SJSA1 (cell line): Measurements from ENCODE around the gene COA6. TPM values are rescaled to one million over a fixed set of nuclear protein-coding genes. Genes with fewer than 3 reads are reported as not detected.

ENCODE experiments used
- DNase-seq, 2 experiments: peaks; one replicate each; pipeline ENCODE4 v3.0.0-alpha.2; 2015 to 2020; ENCODE audit warnings: low spot score in 2 of 2, low read depth in 1 of 2
- H3K27ac ChIP-seq: fragments of 250-450 bp; sonication (Bioruptor Pico); 2 replicates; pipeline ENCODE4 v1.5.1; 2020; ENCODE audit warnings: mild to moderate bottlenecking, moderate library complexity
- H3K27me3 ChIP-seq: fragments of 250-450 bp; sonication (Bioruptor Pico); replicated peaks from 2 replicates; pipeline ENCODE4 v1.5.1; 2020; ENCODE audit warnings: mild to moderate bottlenecking, moderate library complexity
- H3K36me3 ChIP-seq: fragments of 250-450 bp; sonication (Bioruptor Pico); 2 replicates; pipeline ENCODE4 v1.5.1; 2020; ENCODE audit warnings: mild to moderate bottlenecking
- H3K4me1 ChIP-seq: fragments of 250-450 bp; sonication (Bioruptor Pico); replicated peaks from 2 replicates; pipeline ENCODE4 v1.6.1; 2021; ENCODE audit warnings: mild to moderate bottlenecking
- H3K4me3 ChIP-seq: fragments of 250-450 bp; sonication (Bioruptor Pico); 2 replicates; pipeline ENCODE4 v1.5.1; 2020; ENCODE audit warnings: mild to moderate bottlenecking
- H3K9me3 ChIP-seq: fragments of 250-450 bp; sonication (Bioruptor Pico); replicated peaks from 2 replicates; pipeline ENCODE4 v1.5.1; 2020; ENCODE audit warnings: mild to moderate bottlenecking
- total RNA-seq: library from RNA; depleted of rRNA; stranded (reverse); fragments of >200 nt; shearing (Covaris generic); gene quantifications from 2 replicates; pipeline ENCODE4 v1.2.3, GENCODE V29; 2014; rRNA removed

The COA6 gene
- total RNA-seq, 1 experiment from 2014 or later, result 41.6 TPM

- Histone ChIP-seq H3K27ac (no peak overlapping the region), H3K36me3 (no peaks in the 10 kb centered on the region; the same call in none of the 2 replicates), H3K9me3 (no peaks in the 10 kb centered on the region), H3K27me3 (no peaks in the 10 kb centered on the region), H3K4me1 (no peaks in the 10 kb centered on the region), H3K4me3 (no peak overlapping the region)
- no peak for DNase-seq
Observed at GRCh38 chr1:234406871-234407270, 33.6 kb downstream of the COA6 start.

- Histone ChIP-seq H3K9me3 (no peaks in the 10 kb centered on the region), H3K27me3 (no peaks in the 10 kb centered on the region), H3K4me3 (no peak overlapping the region), H3K4me1 (no peaks in the 10 kb centered on the region), H3K27ac (no peak overlapping the region), H3K36me3 (no peaks in the 10 kb centered on the region; the same call in none of the 2 replicates)
- DNase-seq, result no peak
Observed at GRCh38 chr1:234408757-234409156, 35.5 kb downstream of the COA6 start.

GRCh38 chr1:234409328-234409727, 36.1 kb downstream of the COA6 start:
- Histone ChIP-seq H3K27ac (no peak overlapping the region), H3K4me1 (no peaks in the 10 kb centered on the region), H3K4me3 (no peak overlapping the region), H3K9me3 (no peaks in the 10 kb centered on the region), H3K36me3 (no peaks in the 10 kb centered on the region; the same call in none of the 2 replicates), H3K27me3 (no peaks in the 10 kb centered on the region)
- DNase-seq, result no peak

GRCh38 chr1:234412830-234413229, 39.6 kb downstream of the COA6 start:
- Histone ChIP-seq H3K36me3 (no peaks in the 10 kb centered on the region; the same call in 1 of the 2 replicates), H3K9me3 (no peaks in the 10 kb centered on the region), H3K27ac (no peak overlapping the region), H3K4me1 (no peaks in the 10 kb centered on the region), H3K27me3 (no peaks in the 10 kb centered on the region), H3K4me3 (no peak overlapping the region)
- DNase-seq, result no peak

GRCh38 chr1:234413485-234413884, 40.2 kb downstream of the COA6 start:
- H3K36me3 ChIP-seq, result no peaks in the 10 kb centered on the region; the same call in 1 of the 2 replicates

GRCh38 chr1:234413990-234414389, 40.7 kb downstream of the COA6 start:
- Histone ChIP-seq H3K27ac (no peak overlapping the region), H3K4me1 (no peaks in the 10 kb centered on the region), H3K36me3 (no peaks in the 10 kb centered on the region; the same call in 1 of the 2 replicates), H3K27me3 (no peaks in the 10 kb centered on the region), H3K4me3 (no peak overlapping the region), H3K9me3 (no peaks in the 10 kb centered on the region)
- no peak for DNase-seq

More at GRCh38 chr1:234413485-234413884, 40.2 kb downstream of the COA6 start:
- Histone ChIP-seq H3K27me3 (no peaks in the 10 kb centered on the region), H3K9me3 (no peaks in the 10 kb centered on the region), H3K4me3 (no peak overlapping the region), H3K4me1 (no peaks in the 10 kb centered on the region), H3K27ac (no peak overlapping the region)
- DNase-seq, result no peak

GRCh38 chr1:234427950-234428646, 54.8 kb downstream of the COA6 start:
- no peaks in the 10 kb centered on the region for H3K4me1 ChIP-seq
- H3K36me3 ChIP-seq, result peaks cover 16% of the 10 kb centered on the region
- no peaks in the 10 kb centered on the region for H3K9me3 ChIP-seq
- no peak overlapping the region for H3K27ac ChIP-seq
- no peak for DNase-seq
- H3K27me3 ChIP-seq, result no peaks in the 10 kb centered on the region
- no peak overlapping the region for H3K4me3 ChIP-seq

- Histone ChIP-seq H3K9me3 (no peaks in the 10 kb centered on the region), H3K27me3 (no peaks in the 10 kb centered on the region), H3K4me1 (no peaks in the 10 kb centered on the region; the same call in 1 of the 2 replicates), H3K4me3 (no peak overlapping the region), H3K36me3 (peaks cover 20% of the 10 kb centered on the region), H3K27ac (no peak overlapping the region)
- DNase-seq, result no peak
Observed at GRCh38 chr1:234429434-234429806, 56.2 kb downstream of the COA6 start.

- Histone ChIP-seq H3K4me1 (no peaks in the 10 kb centered on the region; the same call in 1 of the 2 replicates), H3K36me3 (peaks cover 20% of the 10 kb centered on the region), H3K9me3 (no peaks in the 10 kb centered on the region), H3K4me3 (no peak overlapping the region), H3K27ac (no peak overlapping the region), H3K27me3 (no peaks in the 10 kb centered on the region)
- DNase-seq, result no peak
Observed at GRCh38 chr1:234430691-234431090, 57.4 kb downstream of the COA6 start.

GRCh38 chr1:234431255-234431654, 58.0 kb downstream of the COA6 start:
- Histone ChIP-seq H3K4me3 (no peak overlapping the region), H3K4me1 (no peaks in the 10 kb centered on the region; the same call in 1 of the 2 replicates), H3K36me3 (peaks cover 20% of the 10 kb centered on the region), H3K27me3 (no peaks in the 10 kb centered on the region), H3K27ac (no peak overlapping the region), H3K9me3 (no peaks in the 10 kb centered on the region)
- DNase-seq, result no peak

GRCh38 chr1:234433563-234434285, 60.5 kb downstream of the COA6 start:
- H3K4me1 ChIP-seq, result no peaks in the 10 kb centered on the region; the same call in 1 of the 2 replicates
- peaks cover 17% of the 10 kb centered on the region for H3K36me3 ChIP-seq
- no peaks in the 10 kb centered on the region for H3K27me3 ChIP-seq
- no peak overlapping the region for H3K4me3 ChIP-seq
- H3K27ac ChIP-seq, result no peak overlapping the region
- no peak for DNase-seq
- no peaks in the 10 kb centered on the region for H3K9me3 ChIP-seq

Other genes with a start within 250 kb of the COA6 start
- 18.9 and 21.0 TPM in 2 replicates for gene TARBP1, start 105.7 kb downstream of the COA6 start, total RNA-seq
- 42.1 and 60.8 TPM in 2 replicates for gene IRF2BP2, start 236.7 kb downstream of the COA6 start, total RNA-seq